Gastroesophageal sphincter (tissue), 4 donors: Measurements from ENCODE around the gene SDF2L1. TPM values are rescaled to one million over a fixed set of nuclear protein-coding genes. Genes with fewer than 3 reads are reported as not detected.
"Not testable (repeated sequence)": the region's sequence is repeated elsewhere in the genome, so short reads cannot be mapped to it uniquely, and the experiment has no call there.

Experiments
- ATAC-seq: fragments of 150-250 bp; one replicate; pipeline ENCODE4 v1.9.1; 2016; ENCODE audit warnings: mild to moderate bottlenecking, moderate library complexity
- H3K27ac ChIP-seq, 4 donors: fragments of 200-600 bp; sonication (generic) in 3 of 4; 1 replicate in 3 of 4; 2 replicates in 1 of 4; pipeline ENCODE4 v1.5.1; 2016 to 2019
- H3K27me3 ChIP-seq: fragments of 200-600 bp; sonication (generic); one replicate; pipeline ENCODE4 v1.5.1; 2019
- H3K36me3 ChIP-seq, 2 donors: fragments of 200-600 bp; sonication (generic); one replicate each; pipeline ENCODE4 v1.5.1; 2019; ENCODE audit warnings: control low read depth in 1 of 2
- H3K4me1 ChIP-seq, 3 donors: fragments of 200-600 bp; sonication (generic); 1 replicate in 2 of 3; 2 replicates in 1 of 3; pipeline ENCODE4 v1.5.1; 2016 to 2019; ENCODE audit warnings: control low read depth in 2 of 3
- H3K4me3 ChIP-seq, 2 donors: fragments of 200-600 bp; sonication (generic); one replicate each; pipeline ENCODE4 v1.5.1; 2019; ENCODE audit warnings: mild to moderate bottlenecking in 1 of 2, moderate library complexity in 1 of 2
- H3K9me3 ChIP-seq, 3 donors: fragments of 200-600 bp; sonication (generic); one replicate each; pipeline ENCODE4 v1.5.1; 2017 to 2019; ENCODE audit warnings: control low read depth in 2 of 3
- CTCF ChIP-seq, 4 experiments: fragments of 200-600 bp in 2 of 4; fragments of 450-650 bp in 2 of 4; sonication (generic) in 1 of 4; IDR thresholded peaks; one replicate each; pipeline ENCODE4 v1.5.1; 2017 to 2019; ENCODE audit warnings: antibody characterized with exemption in 4 of 4, mild to moderate bottlenecking in 2 of 4, moderate library complexity in 2 of 4
- EP300 ChIP-seq: sonication (generic); formaldehyde crosslinking; IDR thresholded peaks from one replicate; pipeline ENCODE4 v1.6.1; 2017; ENCODE audit warnings: antibody characterized with exemption, mild to moderate bottlenecking
- POLR2A ChIP-seq, 2 donors: fragments of 450-650 bp; IDR thresholded peaks; one replicate each; pipeline ENCODE4 v1.6.1; 2017; ENCODE audit warnings: antibody characterized with exemption in 2 of 2, mild to moderate bottlenecking in 2 of 2, moderate library complexity in 1 of 2
- POLR2AphosphoS5 ChIP-seq: sonication (generic); formaldehyde crosslinking; IDR thresholded peaks from one replicate; pipeline ENCODE4 v1.6.1; 2017; ENCODE audit warnings: antibody characterized with exemption
- WGBS, 2 donors: methylation state at CpG; one replicate each; pipeline ENCODE4 v1.1.5; 2018; ENCODE audit warnings: low coverage in 1 of 2; 5-methylcytosine and 5-hydroxymethylcytosine counted together
- total RNA-seq, 4 donors: library from RNA; depleted of rRNA; stranded (reverse); fragments of >200 nt; gene quantifications; one replicate each; pipeline ENCODE4 v1.1.0, GENCODE V29; 2016

Gene SDF2L1
- total RNA-seq, 4 donors from 2014 or later, result 20.7 to 44.1 (median 30.5) TPM

- Histone ChIP-seq H3K27ac (no peak overlapping the region), H3K4me3 (no peak overlapping the region), H3K9me3 (no peaks in the 10 kb centered on the region), H3K27me3 (no peaks in the 10 kb centered on the region), H3K4me1 (peaks cover 0 to 7% (median 0%) of the 10 kb centered on the region in 3 donors), H3K36me3 (peaks cover 0 to 64% of the 10 kb centered on the region in 2 donors)
- WGBS, 2 donors, result 89 to 93% methylated on average over 3 to 4 of the region's 4 CpGs
- ATAC-seq, result no peak
- TF ChIP-seq POLR2AphosphoS5, result no peak
- TF ChIP-seq CTCF (IDR thresholded peaks at IDR 0.05), result no peak
- no peak for TF ChIP-seq POLR2A (IDR thresholded peaks at IDR 0.05)
- TF ChIP-seq EP300, result no peak
These were observed 28.4 kb upstream of the SDF2L1 start for GRCh38 chr22:21613553-21614233.

GRCh38 chr22:21615731-21616130 lies 26.4 kb upstream of the SDF2L1 start:
- 72 to 90% methylated on average over 3 to 4 of the region's 4 CpGs for WGBS, 2 donors
- TF ChIP-seq POLR2A (IDR thresholded peaks at IDR 0.05), result no peak
- TF ChIP-seq POLR2AphosphoS5, result no peak
- no peak for TF ChIP-seq CTCF (IDR thresholded peaks at IDR 0.05)
- TF ChIP-seq EP300, result no peak
- Histone ChIP-seq H3K27ac (no peak overlapping the region), H3K4me3 (no peak overlapping the region), H3K36me3 (peaks cover 0 to 55% of the 10 kb centered on the region in 2 donors), H3K4me1 (peaks cover 0 to 8% (median 0%) of the 10 kb centered on the region in 3 donors), H3K9me3 (no peaks in the 10 kb centered on the region), H3K27me3 (no peaks in the 10 kb centered on the region)
- ATAC-seq, result no peak

DNA sequence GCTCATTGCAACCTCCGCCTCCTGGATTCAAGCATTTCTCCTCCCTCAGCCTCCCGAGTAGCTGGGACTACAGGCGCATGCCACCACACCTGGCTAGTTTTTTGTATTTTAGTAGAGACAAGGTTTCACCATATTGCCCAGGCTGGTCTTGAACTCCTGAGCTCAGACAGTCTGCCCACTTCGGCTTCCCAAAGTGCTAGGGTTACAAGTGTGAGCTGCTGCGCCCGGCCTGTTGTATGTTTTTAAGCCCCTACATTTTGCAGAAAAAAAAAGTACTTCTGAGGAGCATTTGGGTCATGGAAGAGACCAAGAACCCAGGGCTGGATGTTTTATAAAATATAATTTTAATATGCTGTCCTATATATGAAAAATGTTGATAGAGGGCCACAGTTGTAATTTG lies 24.8 kb upstream of the SDF2L1 start:
- not testable (repeated sequence) for H3K27me3 ChIP-seq, H3K4me3 ChIP-seq, H3K9me3 ChIP-seq, H3K27ac ChIP-seq, ATAC-seq
- WGBS, 2 donors, result 95% methylated on average over 6 of the region's 6 CpGs; no CpG with 5 or more reads in 1 of the 2 donors
- Histone ChIP-seq H3K36me3 (peaks cover 0 to 41% of the 10 kb centered on the region in 2 donors), H3K4me1 (peaks cover 0 to 12% (median 0%) of the 10 kb centered on the region in 3 donors)

GRCh38 chr22:21621025-21621424 lies 21.1 kb upstream of the SDF2L1 start:
- TF ChIP-seq POLR2AphosphoS5, result no peak
- TF ChIP-seq POLR2A (IDR thresholded peaks at IDR 0.05), result no peak
- TF ChIP-seq EP300, result no peak
- TF ChIP-seq CTCF (IDR thresholded peaks at IDR 0.05), result no peak
- no peaks in the 10 kb centered on the region for H3K27me3 ChIP-seq
- no peak overlapping the region for H3K27ac ChIP-seq
- no peaks in the 10 kb centered on the region for H3K9me3 ChIP-seq
- WGBS, 2 donors, result 75 to 85% methylated on average over 1 to 2 of the region's 3 CpGs
- H3K36me3 ChIP-seq, result peaks cover 0 to 22% of the 10 kb centered on the region in 2 donors
- no peak for ATAC-seq
- no peak overlapping the region for H3K4me3 ChIP-seq
- H3K4me1 ChIP-seq, result peaks cover 0 to 43% (median 4%) of the 10 kb centered on the region in 3 donors

- no peaks in the 10 kb centered on the region for H3K9me3 ChIP-seq
- H3K4me3 ChIP-seq, result no peak overlapping the region
- WGBS, 2 donors, result 47 to 64% methylated on average over 4 to 7 of the region's 17 CpGs
- H3K36me3 ChIP-seq, result peaks cover 0 to 22% of the 10 kb centered on the region in 2 donors
- H3K4me1 ChIP-seq, result peaks cover 0 to 49% (median 4%) of the 10 kb centered on the region in 3 donors
- no peak for TF ChIP-seq EP300
- no peak for TF ChIP-seq POLR2AphosphoS5
- TF ChIP-seq POLR2A (IDR thresholded peaks at IDR 0.05), result no peak
- TF ChIP-seq CTCF (IDR thresholded peaks at IDR 0.05), result no peak
- no peaks in the 10 kb centered on the region for H3K27me3 ChIP-seq
- H3K27ac ChIP-seq, result no peak overlapping the region
- peak; percentile 35 for ATAC-seq
These were observed 19.8 kb upstream of the SDF2L1 start for GRCh38 chr22:21622011-21622918.
